ENCODE data around the gene CCDC136.

- TF ChIP-seq, protein P1, sequence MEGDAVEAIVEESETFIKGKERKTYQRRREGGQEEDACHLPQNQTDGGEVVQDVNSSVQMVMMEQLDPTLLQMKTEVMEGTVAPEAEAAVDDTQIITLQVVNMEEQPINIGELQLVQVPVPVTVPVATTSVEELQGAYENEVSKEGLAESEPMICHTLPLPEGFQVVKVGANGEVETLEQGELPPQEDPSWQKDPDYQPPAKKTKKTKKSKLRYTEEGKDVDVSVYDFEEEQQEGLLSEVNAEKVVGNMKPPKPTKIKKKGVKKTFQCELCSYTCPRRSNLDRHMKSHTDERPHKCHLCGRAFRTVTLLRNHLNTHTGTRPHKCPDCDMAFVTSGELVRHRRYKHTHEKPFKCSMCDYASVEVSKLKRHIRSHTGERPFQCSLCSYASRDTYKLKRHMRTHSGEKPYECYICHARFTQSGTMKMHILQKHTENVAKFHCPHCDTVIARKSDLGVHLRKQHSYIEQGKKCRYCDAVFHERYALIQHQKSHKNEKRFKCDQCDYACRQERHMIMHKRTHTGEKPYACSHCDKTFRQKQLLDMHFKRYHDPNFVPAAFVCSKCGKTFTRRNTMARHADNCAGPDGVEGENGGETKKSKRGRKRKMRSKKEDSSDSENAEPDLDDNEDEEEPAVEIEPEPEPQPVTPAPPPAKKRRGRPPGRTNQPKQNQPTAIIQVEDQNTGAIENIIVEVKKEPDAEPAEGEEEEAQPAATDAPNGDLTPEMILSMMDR (IDR thresholded peaks at IDR 0.05; ENCODE audit: low read length), result no peak
- TF ChIP-seq EZH2 (IDR thresholded peaks at IDR 0.05; ENCODE audit: borderline replicate concordance, low read length), result no peak
Observed at GRCh38 chr7:128841171-128841690, 49.5 kb downstream of the CCDC136 start.

All from OCI-LY1 (cell line).